Testis (tissue), 3 donors: ENCODE results near the gene CDYL2. TPM values are rescaled to one million over a fixed set of nuclear protein-coding genes. Genes with fewer than 3 reads are reported as not detected.
"Not testable (repeated sequence)": the region's sequence is repeated elsewhere in the genome, so short reads cannot be mapped to it uniquely, and the experiment has no call there.

Experiments used
- DNase-seq: peaks from one replicate; pipeline ENCODE4 v3.0.0-alpha.2; 2019
- H3K27ac ChIP-seq, 2 donors: fragments of 200-600 bp; sonication (generic); one replicate each; pipeline ENCODE4 v1.5.1; 2019
- H3K27me3 ChIP-seq: fragments of 200-600 bp; sonication (generic); one replicate; pipeline ENCODE4 v1.5.1; 2019
- H3K36me3 ChIP-seq: fragments of 200-600 bp; sonication (generic); one replicate; pipeline ENCODE4 v1.5.1; 2017; ENCODE audit warnings: low read depth; ENCODE audit errors: missing control alignments
- H3K4me1 ChIP-seq: fragments of 200-600 bp; sonication (generic); one replicate; pipeline ENCODE4 v1.5.1; 2019
- H3K4me3 ChIP-seq, 2 donors: fragments of 200-600 bp; sonication (generic); one replicate each; pipeline ENCODE4 v1.5.1; 2017 to 2019
- H3K9me3 ChIP-seq: fragments of 200-600 bp; sonication (generic); one replicate; pipeline ENCODE4 v1.5.1; 2017
- CTCF ChIP-seq, 3 experiments: fragments of 450-650 bp in 2 of 3; fragments of 200-600 bp in 1 of 3; sonication (generic) in 1 of 3; IDR thresholded peaks; one replicate each; pipeline ENCODE4 v1.5.1; 2016 to 2019; ENCODE audit warnings: antibody characterized with exemption in 3 of 3, mild to moderate bottlenecking in 2 of 3, moderate library complexity in 1 of 3
- POLR2A ChIP-seq: fragments of 450-650 bp; IDR thresholded peaks from one replicate; pipeline ENCODE4 v1.6.1; 2017; ENCODE audit warnings: antibody characterized with exemption, mild to moderate bottlenecking, moderate library complexity
- WGBS, 2 donors: methylation state at CpG; one replicate each; pipeline ENCODE4 v1.1.5; 2018; 5-methylcytosine and 5-hydroxymethylcytosine counted together
- intact Hi-C: fragments of 100-400 bp; cut with DNase I; formaldehyde crosslinking; loops from one replicate; pipeline ENCODE4 v1.15.1; 2023; ENCODE audit warnings: low total_unique reads
- polyA plus RNA-seq: library from polyadenylated mRNA; stranded (reverse); fragments of 350-450 nt; fragmentation: Illumina TruSeq; extraction: RNeasy Lipid Tissue Mini Kit (QIAGEN cat#74804); gene quantifications from one replicate; pipeline ENCODE4 v1.2.3, GENCODE V29; 2014; ENCODE audit warnings: low read depth, low replicate concordance; ENCODE audit not compliant: insufficient read depth
- total RNA-seq, 2 donors: library from RNA; depleted of rRNA; stranded (reverse); fragments of >200 nt; gene quantifications; one replicate each; pipeline ENCODE4 v1.2.3, GENCODE V29; 2016

The CDYL2 gene
- total and polyA plus RNA-seq, 3 donors from 2014 or later, result 31.2 to 63.7 (median 60.4) TPM

DNA sequence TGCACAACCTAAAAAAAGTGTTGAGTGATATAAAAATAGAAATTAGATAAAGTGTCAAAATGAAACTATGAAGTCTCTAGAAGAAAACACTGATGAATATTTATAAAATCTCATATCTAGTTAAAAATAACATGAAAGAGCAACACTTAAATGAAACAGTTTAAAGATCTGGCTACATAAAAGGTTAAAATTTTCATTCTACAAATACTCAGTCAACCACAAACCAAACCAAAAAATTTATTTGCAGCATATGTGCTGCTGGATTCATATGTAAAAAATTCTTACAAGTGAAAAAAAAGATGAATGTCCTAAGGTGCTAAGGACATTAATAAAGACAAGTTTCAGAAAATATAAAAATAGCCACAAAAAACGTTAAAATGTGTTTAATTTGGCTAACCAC, 22.6 kb upstream of the CDYL2 start:
- Histone ChIP-seq H3K4me1 (no peaks in the 10 kb centered on the region), H3K9me3 (no peaks in the 10 kb centered on the region), H3K4me3 (no peak overlapping the region), H3K27me3 (no peaks in the 10 kb centered on the region), H3K27ac (no peak overlapping the region), H3K36me3 (no peaks in the 10 kb centered on the region)
- DNase-seq, result no peak
- TF ChIP-seq CTCF (IDR thresholded peaks at IDR 0.05) (no peak), POLR2A (no peak)
- WGBS, 2 donors, result 16 to 42% methylated on average over 1 of the region's 1 CpG
- intact Hi-C loops, result no loop called here

GRCh38 chr16:80825365-80825758, 21.0 kb upstream of the CDYL2 start:
- H3K36me3 ChIP-seq, result no peaks in the 10 kb centered on the region
- 92 to 100% methylated on average over 1 of the region's 1 CpG for WGBS, 2 donors
- intact Hi-C loops, result no loop called here

GRCh38 chr16:80824623-80825364, 20.4 kb upstream of the CDYL2 start:
- no peak overlapping the region for H3K27ac ChIP-seq
- H3K27me3 ChIP-seq, result no peaks in the 10 kb centered on the region
- H3K4me3 ChIP-seq, result no peak overlapping the region
- H3K36me3 ChIP-seq, result no peaks in the 10 kb centered on the region
- WGBS, 2 donors, result 45 to 48% methylated on average over 5 of the region's 5 CpGs
- peak; percentile 39 to 76 (median 65) for TF ChIP-seq CTCF (IDR thresholded peaks at IDR 0.05)
- TF ChIP-seq POLR2A, result no peak
- DNase-seq, result peak; percentile 73
- no peaks in the 10 kb centered on the region for H3K9me3 ChIP-seq
- H3K4me1 ChIP-seq, result no peaks in the 10 kb centered on the region
- intact Hi-C loops, result no loop called here

More at GRCh38 chr16:80825365-80825758, 21.0 kb upstream of the CDYL2 start:
- no peaks in the 10 kb centered on the region for H3K9me3 ChIP-seq
- no peak overlapping the region for H3K27ac ChIP-seq
- no peaks in the 10 kb centered on the region for H3K27me3 ChIP-seq
- TF ChIP-seq POLR2A, result no peak
- no peak for TF ChIP-seq CTCF (IDR thresholded peaks at IDR 0.05)
- no peak overlapping the region for H3K4me3 ChIP-seq
- no peak for DNase-seq
- H3K4me1 ChIP-seq, result no peaks in the 10 kb centered on the region

DNA sequence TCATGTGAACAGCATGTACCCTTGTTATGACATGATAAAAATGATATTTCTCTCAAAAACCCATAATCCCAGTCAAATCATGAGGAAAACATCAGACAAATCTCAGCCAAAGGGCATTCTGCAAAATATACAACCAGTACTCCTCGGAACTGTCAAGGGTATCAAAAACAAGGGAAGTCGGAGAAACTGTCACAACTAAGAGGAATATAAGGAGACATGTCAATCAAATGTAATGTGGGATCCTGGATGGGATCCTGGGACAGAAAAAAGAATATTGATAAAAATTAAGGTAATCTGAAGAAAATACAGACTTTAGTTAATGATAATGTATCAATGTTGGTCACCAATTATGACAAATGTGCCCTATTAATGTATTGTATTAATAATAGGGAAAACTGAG, 15.6 kb upstream of the CDYL2 start:
- no peak for DNase-seq
- Histone ChIP-seq H3K27me3 (no peaks in the 10 kb centered on the region), H3K4me3 (no peak overlapping the region), H3K36me3 (no peaks in the 10 kb centered on the region), H3K9me3 (no peaks in the 10 kb centered on the region), H3K4me1 (no peaks in the 10 kb centered on the region), H3K27ac (no peak overlapping the region)
- intact Hi-C loops, result no loop called here
- 92 to 95% methylated on average over 2 of the region's 2 CpGs for WGBS, 2 donors
- TF ChIP-seq POLR2A (no peak), CTCF (IDR thresholded peaks at IDR 0.05) (no peak)

GRCh38 chr16:80816356-80816755, 12.0 kb upstream of the CDYL2 start:
- no peaks in the 10 kb centered on the region for H3K4me1 ChIP-seq
- H3K27me3 ChIP-seq, result no peaks in the 10 kb centered on the region
- no peaks in the 10 kb centered on the region for H3K36me3 ChIP-seq
- H3K27ac ChIP-seq, result no peak overlapping the region
- H3K4me3 ChIP-seq, result no peak overlapping the region
- H3K9me3 ChIP-seq, result no peaks in the 10 kb centered on the region
- WGBS, 2 donors, result 57 to 59% methylated on average over 7 of the region's 7 CpGs
- no peak for DNase-seq
- intact Hi-C loops, result no loop called here
- TF ChIP-seq POLR2A (no peak), CTCF (IDR thresholded peaks at IDR 0.05) (no peak)

GRCh38 chr16:80815278-80815677, 10.9 kb upstream of the CDYL2 start:
- H3K27me3 ChIP-seq, H3K4me1 ChIP-seq, H3K4me3 ChIP-seq, H3K9me3 ChIP-seq, H3K36me3 ChIP-seq, H3K27ac ChIP-seq, intact Hi-C loops, DNase-seq: not testable (repeated sequence)
- WGBS, 2 donors, result 79 to 90% methylated on average over 2 of the region's 2 CpGs
